H1 (cell line): ENCODE results near the gene G6PC3. TPM values are rescaled to one million over a fixed set of nuclear protein-coding genes. Genes with fewer than 3 reads are reported as not detected.

ENCODE experiments used
- CTCF ChIA-PET: fragments of 300-600 bp; sonication (Branson Sonifier 250); formaldehyde crosslinking; loops from one replicate; lab custom pipeline; 2021; ENCODE audit not compliant: partially characterized antibody; lab: Charles Lee
- POLR2A ChIA-PET: fragments of 300-600 bp; sonication (Branson Sonifier 250); formaldehyde crosslinking; loops from one replicate; lab custom pipeline; 2021; ENCODE audit warnings: inconsistent platforms; ENCODE audit not compliant: partially characterized antibody; lab: Charles Lee
- DNase-seq, 2 experiments: peaks; one replicate each; pipeline versions ENCODE4 v3.0.0 to v3.0.0-alpha.2; 2010 to 2022; ENCODE audit warnings: low spot score in 2 of 2, low read depth in 1 of 2, mixed read lengths in 1 of 2
- FAIRE-seq: peaks from 2 replicates; lab custom pipeline; 2011; peaks lifted over from hg19 to GRCh38; lab: Jason Lieb, UNC
- H2AFZ ChIP-seq: 2 replicates; pipeline ENCODE4 v1.8.1; 2012; ENCODE audit warnings: low read length, inconsistent platforms
- H2AK5ac ChIP-seq: 2 replicates; pipeline ENCODE4 v1.6.1; 2013; ENCODE audit warnings: low read depth, low read length
- H2BK120ac ChIP-seq: replicated peaks from 2 replicates; pipeline ENCODE3; 2013; ENCODE audit warnings: low read depth, low read length, inconsistent platforms
- H2BK12ac ChIP-seq: 2 replicates; pipeline ENCODE4 v1.6.1; 2013; ENCODE audit warnings: low read depth, low read length
- H2BK15ac ChIP-seq: 2 replicates; pipeline ENCODE4 v1.6.1; 2013; ENCODE audit warnings: low read length
- H2BK20ac ChIP-seq: 2 replicates; pipeline ENCODE4 v1.6.1; 2013; ENCODE audit warnings: low read length
- H2BK5ac ChIP-seq: 2 replicates; pipeline ENCODE4 v1.6.1; 2013; ENCODE audit warnings: low read depth, low read length
- H3K14ac ChIP-seq: 2 replicates; pipeline ENCODE4 v1.6.1; 2013; ENCODE audit warnings: inconsistent platforms; ENCODE audit not compliant: insufficient read length
- H3K18ac ChIP-seq: 2 replicates; pipeline ENCODE4 v1.6.1; 2013; ENCODE audit warnings: low read length; ENCODE audit errors: extremely low read depth
- H3K23ac ChIP-seq: 2 replicates; pipeline ENCODE4 v1.6.1; 2013; ENCODE audit warnings: inconsistent platforms; ENCODE audit not compliant: insufficient read length
- H3K23me2 ChIP-seq: 2 replicates; pipeline ENCODE4 v1.6.1; 2013; ENCODE audit warnings: low read depth, low read length
- H3K27ac ChIP-seq: 2 replicates; pipeline ENCODE4 v1.6.1; 2011; ENCODE audit warnings: low read depth, low read length, inconsistent platforms
- H3K27me3 ChIP-seq, 4 experiments: replicated peaks in 1 of 4; 1 replicate in 1 of 4; 2 replicates in 3 of 4; pipeline versions ENCODE4 v1.6.1 to v1.8.1; 2011 to 2013; ENCODE audit warnings: low read length in 3 of 4, mild to moderate bottlenecking in 3 of 4, inconsistent platforms in 2 of 4, mixed read lengths in 2 of 4, moderate library complexity in 1 of 4; ENCODE audit not compliant: control insufficient read depth in 3 of 4, insufficient read depth in 3 of 4; ENCODE audit errors: extremely low read depth in 1 of 4
- H3K36me3 ChIP-seq, 4 experiments: 2 replicates each; pipeline versions ENCODE4 v1.6.1 to v1.8.1; 2011 to 2013; ENCODE audit warnings: mild to moderate bottlenecking in 4 of 4, low read length in 3 of 4, moderate library complexity in 2 of 4, control low read depth in 1 of 4, inconsistent platforms in 1 of 4; ENCODE audit not compliant: insufficient read depth in 4 of 4, control insufficient read depth in 2 of 4
- H3K4ac ChIP-seq: replicated peaks from 2 replicates; pipeline ENCODE3; 2013; ENCODE audit warnings: low read length, low read depth, mixed read lengths, inconsistent platforms; ENCODE audit not compliant: insufficient read length
- H3K4me1 ChIP-seq, 4 experiments: replicated peaks in 1 of 4; 1 replicate in 1 of 4; 2 replicates in 3 of 4; pipeline versions ENCODE4 v1.6.1 to v1.8.1; 2011 to 2013; ENCODE audit warnings: low read length in 3 of 4, inconsistent platforms in 2 of 4, mixed read lengths in 1 of 4; ENCODE audit not compliant: insufficient read depth in 4 of 4, control insufficient read depth in 3 of 4
- H3K4me2 ChIP-seq, 2 experiments: 2 replicates each; pipeline versions ENCODE4 v1.6.1 to v1.8.1; 2011 to 2013; ENCODE audit warnings: low read depth in 2 of 2, low read length in 2 of 2, control low read depth in 1 of 2, inconsistent platforms in 1 of 2, mild to moderate bottlenecking in 1 of 2; ENCODE audit not compliant: insufficient read depth in 1 of 2
- H3K4me3 ChIP-seq, 4 experiments: fragments of 200-600, 300-600 bp in 1 of 4; sonication (generic), shearing (Covaris generic), sonication (Bioruptor Twin) in 1 of 4; 2 replicates each; pipeline versions ENCODE4 v1.5.1 to v1.8.1; 2011 to 2016; ENCODE audit warnings: low read length in 4 of 4, low read depth in 3 of 4, control low read depth in 2 of 4, inconsistent platforms in 2 of 4, mild to moderate bottlenecking in 2 of 4, mixed read lengths in 1 of 4, moderate library complexity in 1 of 4; ENCODE audit not compliant: insufficient read depth in 2 of 4; ENCODE audit errors: extremely low read depth in 1 of 4
- H3K56ac ChIP-seq: replicated peaks from 2 replicates; pipeline ENCODE3; 2013; ENCODE audit warnings: low read depth, mild to moderate bottlenecking, mixed read lengths, low read length, inconsistent platforms; ENCODE audit not compliant: insufficient read length
- H3K79me1 ChIP-seq: 2 replicates; pipeline ENCODE4 v1.6.1; 2013; ENCODE audit warnings: low read depth, low read length, control low read depth
- H3K79me2 ChIP-seq, 2 experiments: 2 replicates each; pipeline versions ENCODE4 v1.6.1 to v1.8.1; 2012 to 2013; ENCODE audit warnings: low read length in 2 of 2, mild to moderate bottlenecking in 2 of 2, inconsistent platforms in 1 of 2; ENCODE audit not compliant: insufficient read depth in 2 of 2, control insufficient read depth in 1 of 2
- H3K9ac ChIP-seq, 4 experiments: replicated peaks in 1 of 4; 1 replicate in 1 of 4; 2 replicates in 3 of 4; pipeline versions ENCODE4 v1.6.1 to v1.8.1; 2011 to 2013; ENCODE audit warnings: low read depth in 3 of 4, low read length in 3 of 4, control low read depth in 2 of 4, mild to moderate bottlenecking in 2 of 4, moderate library complexity in 2 of 4, inconsistent platforms in 1 of 4; ENCODE audit errors: extremely low read depth in 1 of 4
- H3K9me3 ChIP-seq, 2 experiments: 2 replicates each; pipeline versions ENCODE4 v1.6.1 to v1.8.1; 2012 to 2013; ENCODE audit warnings: mild to moderate bottlenecking in 2 of 2, moderate library complexity in 2 of 2, control low read depth in 1 of 2, inconsistent platforms in 1 of 2, low read depth in 1 of 2, low read length in 1 of 2, mixed read lengths in 1 of 2; ENCODE audit not compliant: insufficient read depth in 2 of 2
- H4K20me1 ChIP-seq, 2 experiments: replicated peaks in 1 of 2; 2 replicates each; pipeline versions ENCODE3 to v1.8.1; 2011 to 2013; ENCODE audit warnings: inconsistent platforms in 2 of 2, low read length in 2 of 2, mild to moderate bottlenecking in 1 of 2; ENCODE audit not compliant: insufficient read depth in 2 of 2, control insufficient read depth in 1 of 2
- H4K5ac ChIP-seq: 2 replicates; pipeline ENCODE4 v1.6.1; 2013; ENCODE audit warnings: low read length, low read depth, mixed read lengths, inconsistent platforms; ENCODE audit not compliant: insufficient read length
- H4K8ac ChIP-seq: 2 replicates; pipeline ENCODE4 v1.8.0; 2013; ENCODE audit warnings: mild to moderate bottlenecking, moderate library complexity, low read length, inconsistent platforms; ENCODE audit not compliant: insufficient read depth; ENCODE audit errors: extremely low read depth
- H4K91ac ChIP-seq: replicated peaks from 2 replicates; pipeline ENCODE3; 2013; ENCODE audit warnings: low read length, mixed read lengths, inconsistent platforms; ENCODE audit not compliant: insufficient read length
- GABPA ChIP-seq: IDR thresholded peaks from 2 replicates; pipeline ENCODE4 v1.6.1; 2011; ENCODE audit warnings: mild to moderate bottlenecking, low read length, moderate library complexity, borderline replicate concordance; ENCODE audit not compliant: insufficient read depth
- KDM1A ChIP-seq: fragments of 200-600, 300-600 bp; sonication (generic); IDR thresholded peaks from 2 replicates; pipeline ENCODE4 v1.7.1; 2016; ENCODE audit warnings: mild to moderate bottlenecking, low read length, borderline replicate concordance
- MAX ChIP-seq: IDR thresholded peaks from 2 replicates; pipeline ENCODE4 v1.6.1; 2012; ENCODE audit warnings: inconsistent platforms
- RBBP5 ChIP-seq: IDR thresholded peaks from 2 replicates; pipeline ENCODE4 v1.7.1; 2012; ENCODE audit warnings: low read depth, mild to moderate bottlenecking, inconsistent platforms, low read length, moderate library complexity, borderline replicate concordance
- SAP30 ChIP-seq: fragments of 300-600 bp; sonication (generic); IDR thresholded peaks from 2 replicates; pipeline ENCODE4 v1.7.1; 2012; ENCODE audit warnings: low read length, moderate library complexity, mild to moderate bottlenecking, inconsistent platforms; ENCODE audit not compliant: insufficient read depth, insufficient replicate concordance
- SIN3A ChIP-seq, 2 experiments: IDR thresholded peaks in 1 of 2; conservative IDR thresholded peaks in 1 of 2; 2 replicates each; pipeline ENCODE4 v1.6.1; 2011 to 2012; ENCODE audit warnings: low read length in 2 of 2, improper control_type of control experiment in 1 of 2, low read depth in 1 of 2, mild to moderate bottlenecking in 1 of 2
- TAF7 ChIP-seq: optimal IDR thresholded peaks from 2 replicates; pipeline ENCODE3; 2011; ENCODE audit warnings: low read depth, mild to moderate bottlenecking, inconsistent platforms, low read length, moderate library complexity, borderline replicate concordance
- TBP ChIP-seq: IDR thresholded peaks from 2 replicates; pipeline ENCODE4 v1.6.1; 2011; ENCODE audit warnings: low read depth, low read length, improper control_type of control experiment
- TCF12 ChIP-seq: IDR thresholded peaks from 2 replicates; pipeline ENCODE4 v1.6.1; 2011; ENCODE audit warnings: low read depth, mild to moderate bottlenecking, low read length
- WGBS, 2 experiments: shearing (Covaris generic) in 1 of 2; methylation state at CpG; one replicate each; pipeline versions ENCODE4 v1.1.6 to v1.1.7; 2013 to 2015; ENCODE audit warnings: low lambda C conversion rate in 2 of 2, mixed read lengths in 2 of 2, inconsistent platforms in 1 of 2, low coverage in 1 of 2, missing lambda C conversion rate in 1 of 2; ENCODE audit not compliant: insufficient replicate concordance in 2 of 2, insufficient coverage in 1 of 2, insufficient read length in 1 of 2; ENCODE audit errors: extremely low coverage in 1 of 2, missing lambda C conversion rate in 1 of 2; 5-methylcytosine and 5-hydroxymethylcytosine counted together
- polyA plus RNA-seq, 7 experiments: library from polyadenylated mRNA; depleted of rRNA in 3 of 7; stranded (reverse) in 5 of 7; unstranded in 2 of 7; fragments of >200 nt in 5 of 7; fragments of 200-250 nt in 2 of 7; gene quantifications; 1 replicate in 5 of 7; 2 replicates in 1 of 7; 4 replicates in 1 of 7; pipeline versions ENCODE4 v1.2.1 to v1.2.3, GENCODE V29; 2011 to 2013; ENCODE audit warnings: missing spikeins in 2 of 7, mixed read lengths in 2 of 7
- total RNA-seq: library from RNA; stranded (reverse); fragmentation: NEBNext Ultra II Directional; extraction: Animal tissue kit (Norgen Biotek cat#: 25700); gene quantifications from 2 replicates; pipeline ENCODE4 v1.2.1, GENCODE V29; 2021

G6PC3 gene
- total and polyA plus RNA-seq, 2 of the 8 experiments (the other 6 are each of a cell fraction or from before 2014, with no cell fraction given) = 104 to 343 TPM

DNA sequence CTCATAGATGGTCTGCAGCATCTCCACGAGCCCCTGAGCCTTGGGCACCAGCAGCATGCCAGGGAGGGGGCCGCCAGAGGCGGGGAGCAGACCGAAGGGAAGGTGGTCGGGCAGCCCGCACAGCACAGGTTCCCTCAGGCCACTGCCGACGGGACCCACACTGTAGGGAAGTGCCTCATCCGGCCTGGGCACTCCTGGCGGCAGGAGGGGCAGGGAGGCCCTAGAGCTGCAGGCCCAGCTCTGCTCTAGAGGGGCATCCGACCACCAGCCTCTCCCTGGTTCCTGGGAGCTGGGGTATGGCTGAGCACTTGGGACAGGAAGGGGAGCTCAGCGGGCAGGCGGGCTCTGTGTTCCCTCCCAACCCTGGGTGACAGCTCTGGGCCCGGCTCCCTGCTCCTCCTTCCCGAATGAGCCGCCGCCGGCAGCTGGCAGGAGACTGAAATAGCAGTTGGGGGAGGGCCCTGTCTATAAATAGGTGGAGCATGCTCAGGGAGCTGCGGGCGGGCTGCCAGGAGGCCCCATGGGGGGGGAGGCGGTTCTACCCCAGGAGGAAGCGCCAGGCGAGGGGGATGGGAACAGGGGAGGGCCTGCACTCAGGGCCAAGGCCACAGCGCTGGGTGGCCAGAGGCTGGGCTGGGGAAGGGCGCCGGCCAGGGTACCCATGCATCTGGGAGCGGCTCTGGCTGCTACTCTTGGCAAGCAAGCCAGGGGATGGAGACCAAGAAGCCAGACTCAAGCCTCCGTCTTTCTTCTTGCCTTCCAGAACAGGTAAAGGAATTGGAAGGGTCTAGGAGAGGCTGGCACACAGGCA lies 40.5 kb downstream of the G6PC3 start:
- H3K79me1 ChIP-seq = peaks cover 26% of the 10 kb centered on the region
- H3K23ac ChIP-seq = no peak overlapping the region
- H4K20me1 ChIP-seq = peaks cover 10 to 21% of the 10 kb centered on the region in 2 experiments
- H3K56ac ChIP-seq = no peak overlapping the region
- FAIRE-seq (no peak), DNase-seq (peak; percentile 69 to 86)
- no peaks in the 10 kb centered on the region for H3K9me3 ChIP-seq
- peak overlapping the region; percentile 92; the same call in 1 of the 2 replicates for H2BK15ac ChIP-seq
- peak overlapping the region; percentile 95 for H3K18ac ChIP-seq
- H2BK12ac ChIP-seq = peak overlapping the region; percentile 35; the same call in 1 of the 2 replicates
- H3K9ac ChIP-seq = no peak overlapping the region
- H3K4ac ChIP-seq = peak overlapping the region; percentile 71
- H2AK5ac ChIP-seq = no peak overlapping the region
- peak overlapping the region; percentile 17 for H4K91ac ChIP-seq
- WGBS, 2 experiments = 9% methylated on average over 27 of the region's 28 CpGs; no CpG with 5 or more reads in 1 of the 2 experiments
- no peak overlapping the region for H3K14ac ChIP-seq
- H3K79me2 ChIP-seq = peaks cover 0 to 47% of the 10 kb centered on the region in 2 experiments; a peak in 2 of 4 replicates
- CTCF ChIA-PET = interaction anchor here (0.8 to 34.4 kb wide), 5 partner anchors 3 to 161 kb away, joined by 3 to 638 read pairs (median 4); partner anchors contain the start of gene HDAC5
- H2BK120ac ChIP-seq = no peak overlapping the region
- H4K5ac ChIP-seq = no peak overlapping the region
- peak overlapping the region in 3 of 4 experiments; percentile 1 to 45 (median 15); a peak in 4 of 8 replicates for H3K4me3 ChIP-seq
- no peak overlapping the region for H2AFZ ChIP-seq
- no peaks in the 10 kb centered on the region; a peak in 1 of 7 replicates for H3K27me3 ChIP-seq
- H2BK5ac ChIP-seq = peak overlapping the region; percentile 78; the same call in 1 of the 2 replicates
- peak overlapping the region; percentile 38; the same call in 1 of the 2 replicates for H2BK20ac ChIP-seq
- POLR2A ChIA-PET = interaction anchor here (0.9 to 3.4 kb wide), 6 partner anchors 8 to 95 kb away, joined by 3 to 24 read pairs (median 5); partner anchors contain the start of genes ASB16 and HDAC5
- H3K4me1 ChIP-seq = peaks cover 0 to 29% (median 25%) of the 10 kb centered on the region in 4 experiments; a peak in 6 of 7 replicates
- H4K8ac ChIP-seq = peak overlapping the region; percentile 59; the same call in 1 of the 2 replicates
- H3K23me2 ChIP-seq = no peaks in the 10 kb centered on the region; the same call in 1 of the 2 replicates
- peaks cover 0 to 2% (median 0%) of the 10 kb centered on the region in 4 experiments; a peak in 3 of 8 replicates for H3K36me3 ChIP-seq
- no peak overlapping the region for H3K27ac ChIP-seq
- peak overlapping the region; percentile 52 to 85 for H3K4me2 ChIP-seq
- TF ChIP-seq TBP = peak; percentile 80
- no peak for TF ChIP-seq TCF12
- no peak for TF ChIP-seq GABPA
- TF ChIP-seq TAF7 = peak; percentile 64
- TF ChIP-seq KDM1A = no peak
- TF ChIP-seq SAP30 = peak; percentile 28
- TF ChIP-seq SIN3A (conservative IDR thresholded peaks at IDR 0.05 in 1 of 2, IDR thresholded peaks at IDR 0.05 in 1 of 2; ENCODE audit: low read depth in 1 of 2, low read length in 2 of 2) = peak; percentile 55 to 76; a peak in 2 of 4 replicates
- TF ChIP-seq MAX = peak; percentile 51; the same call in 1 of the 2 replicates
- TF ChIP-seq RBBP5 = no peak
